HG03460 (cell line): ENCODE data around the gene HPX.
"Not testable (repeated sequence)": the region's sequence is repeated elsewhere in the genome, so short reads cannot be mapped to it uniquely, and the experiment has no call there.

Source experiments
- ATAC-seq: cut with Tn5 transposase; IDR thresholded peaks from one replicate; pipeline ENCODE4 v1.9.1; 2021; ENCODE audit not compliant: unreplicated experiment

HPX gene

GRCh38 chr11:6393989-6394670 is 46.7 kb downstream of the HPX start:
- ATAC-seq, result no peak

GRCh38 chr11:6392251-6392650 is 48.5 kb downstream of the HPX start:
- not testable (repeated sequence) for ATAC-seq

GRCh38 chr11:6391537-6392134 is 49.2 kb downstream of the HPX start:
- ATAC-seq, result no peak

GRCh38 chr11:6390718-6391469 is 49.9 kb downstream of the HPX start:
- peak; percentile 5 for ATAC-seq

- peak; percentile 97 for ATAC-seq
Measured at GRCh38 chr11:6389905-6390717, 50.7 kb downstream of the HPX start, which contains the start of gene SMPD1. Gene SMPD1 (plus strand): TSS chr11:6390474. CDS start chr11:6390599, 125 bp downstream.

GRCh38 chr11:6388748-6389147 is 52.0 kb downstream of the HPX start:
- ATAC-seq, result no peak

GRCh38 chr11:6387811-6388599 is 52.8 kb downstream of the HPX start:
- ATAC-seq, result no peak

- ATAC-seq, result no peak
Measured at GRCh38 chr11:6385046-6385777, 55.6 kb downstream of the HPX start.
